NCI-H345 treated with DMSO at 0.1 percent for 48 hours (cell line): ENCODE data around the gene POF1B.

ENCODE experiments used
- DNase-seq: peaks from one replicate; lab custom pipeline; 2025; ENCODE audit not compliant: unreplicated experiment; lab: John Stamatoyannopoulos, UW

POF1B gene

GRCh38 chrX:85243761-85244449 lies 135.6 kb downstream of the POF1B start, which contains the start of the genes SATL1 and ZNF711:
TSS of gene SATL1 (minus strand) at chrX:85243779. CDS start at chrX:85108968, 134,811 bp downstream.
TSS of gene ZNF711 (plus strand) at chrX:85243991. CDS start at chrX:85247573, 3,582 bp downstream.
- peak; percentile 75 for DNase-seq

DNA sequence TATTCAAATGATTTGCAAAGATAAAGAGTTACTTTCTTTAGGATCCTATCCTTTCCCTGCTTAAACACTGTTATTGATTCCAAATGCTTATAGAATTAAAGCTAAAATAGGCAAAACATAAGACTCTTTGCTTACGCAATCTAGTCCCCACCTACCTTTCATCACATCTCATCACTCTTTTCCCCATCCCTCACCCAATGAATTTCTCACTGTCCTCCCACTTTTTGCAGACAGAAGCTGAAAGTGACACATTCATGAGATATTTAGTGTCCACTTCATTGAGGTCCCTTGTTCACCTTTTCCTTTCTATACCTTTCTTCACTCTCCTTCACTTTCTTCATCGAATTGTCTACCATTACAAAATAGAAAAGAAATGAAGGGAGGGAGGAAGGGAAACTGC lies 136.3 kb downstream of the POF1B start:
- no peak for DNase-seq
